Thyroid gland (tissue), 4 donors: ENCODE results near the gene ADGRG1. TPM values are rescaled to one million over a fixed set of nuclear protein-coding genes. Genes with fewer than 3 reads are reported as not detected.

ENCODE experiments used
- DNase-seq, 2 donors: peaks; one replicate each; pipeline ENCODE4 v3.0.0-alpha.2; 2019
- H3K27ac ChIP-seq, 3 donors: fragments of 200-600 bp; sonication (generic); 1 replicate in 2 of 3; 2 replicates in 1 of 3; pipeline ENCODE4 v1.5.1; 2016 to 2019; ENCODE audit warnings: mild to moderate bottlenecking in 1 of 3, moderate library complexity in 1 of 3
- H3K27me3 ChIP-seq: fragments of 200-600 bp; sonication (generic); one replicate; pipeline ENCODE4 v1.5.1; 2019
- H3K36me3 ChIP-seq, 2 donors: fragments of 200-600 bp; sonication (generic); one replicate each; pipeline ENCODE4 v1.5.1; 2016 to 2019
- H3K4me1 ChIP-seq, 2 donors: fragments of 200-600 bp; sonication (generic); one replicate each; pipeline ENCODE4 v1.5.1; 2017 to 2019
- H3K4me3 ChIP-seq, 3 donors: fragments of 200-600 bp; sonication (generic); replicated peaks in 1 of 3; 1 replicate in 2 of 3; 2 replicates in 1 of 3; pipeline ENCODE4 v1.5.1; 2016; ENCODE audit warnings: mild to moderate bottlenecking in 1 of 3
- H3K9me3 ChIP-seq: fragments of 200-600 bp; sonication (generic); one replicate; pipeline ENCODE4 v1.5.1; 2017
- CTCF ChIP-seq, 6 experiments: fragments of 200-600 bp in 3 of 6; fragments of 450-650 bp in 3 of 6; sonication (generic) in 3 of 6; IDR thresholded peaks; one replicate each; pipeline ENCODE4 v1.5.1; 2016 to 2019; ENCODE audit warnings: antibody characterized with exemption in 6 of 6, mild to moderate bottlenecking in 2 of 6, inconsistent platforms in 1 of 6, moderate library complexity in 1 of 6
- POLR2A ChIP-seq, 2 donors: fragments of 450-650 bp; IDR thresholded peaks; one replicate each; pipeline ENCODE4 v1.6.1; 2017; ENCODE audit warnings: antibody characterized with exemption in 2 of 2, mild to moderate bottlenecking in 2 of 2, moderate library complexity in 1 of 2
- WGBS, 2 donors: methylation state at CpG; one replicate each; pipeline ENCODE4 v1.1.5; 2017; 5-methylcytosine and 5-hydroxymethylcytosine counted together
- intact Hi-C: fragments of 100-400 bp; cut with DNase I; formaldehyde crosslinking; loops from one replicate; pipeline ENCODE4 v1.15.1; 2023
- total RNA-seq, 4 donors: library from RNA; depleted of rRNA; stranded (reverse); fragments of >200 nt; gene quantifications; one replicate each; pipeline ENCODE4 v1.2.3, GENCODE V29; 2016

ADGRG1 gene
- total RNA-seq, 4 donors from 2014 or later: 120 to 295 (median 239) TPM

GRCh38 chr16:57590654-57591085 lies 37.8 kb upstream of the ADGRG1 start:
- Histone ChIP-seq H3K27me3 (no peaks in the 10 kb centered on the region), H3K9me3 (no peaks in the 10 kb centered on the region), H3K36me3 (no peaks in the 10 kb centered on the region), H3K27ac (peak overlapping the region in 1 of 3 donors; percentile 34), H3K4me3 (no peak overlapping the region), H3K4me1 (no peaks in the 10 kb centered on the region)
- no peak for DNase-seq
- 51 to 59% methylated on average over 8 of the region's 8 CpGs for WGBS, 2 donors
- TF ChIP-seq POLR2A (IDR thresholded peaks at IDR 0.05): no peak
- no peak for TF ChIP-seq CTCF (IDR thresholded peaks at IDR 0.05)
- intact Hi-C loops: loop anchor here (5.0 kb wide), 1 partner anchor 62 kb away; no protein-coding TSS in a partner anchor

- no peaks in the 10 kb centered on the region for H3K4me1 ChIP-seq
- WGBS, 2 donors: 26 to 31% methylated on average over 9 of the region's 9 CpGs
- peak overlapping the region in 1 of 3 donors; percentile 34 for H3K27ac ChIP-seq
- H3K9me3 ChIP-seq: no peaks in the 10 kb centered on the region
- TF ChIP-seq POLR2A (IDR thresholded peaks at IDR 0.05) (no peak), CTCF (IDR thresholded peaks at IDR 0.05) (peak; percentile 76 to 98 (median 90))
- no peaks in the 10 kb centered on the region for H3K27me3 ChIP-seq
- intact Hi-C loops: loop anchor here (5.0 kb wide), 1 partner anchor 61 kb away; no protein-coding TSS in a partner anchor
- H3K36me3 ChIP-seq: no peaks in the 10 kb centered on the region
- no peak overlapping the region for H3K4me3 ChIP-seq
- DNase-seq: peak; percentile 79 to 81
Observed at GRCh38 chr16:57591086-57591869, 37.2 kb upstream of the ADGRG1 start.

- intact Hi-C loops: loop anchor here (5.0 kb wide), 1 partner anchor 60 kb away; no protein-coding TSS in a partner anchor
- TF ChIP-seq POLR2A (IDR thresholded peaks at IDR 0.05) (no peak), CTCF (IDR thresholded peaks at IDR 0.05) (no peak)
- WGBS, 2 donors: 67 to 77% methylated on average over 7 of the region's 7 CpGs
- no peaks in the 10 kb centered on the region for H3K27me3 ChIP-seq
- DNase-seq: no peak
- no peaks in the 10 kb centered on the region for H3K4me1 ChIP-seq
- no peaks in the 10 kb centered on the region for H3K36me3 ChIP-seq
- no peaks in the 10 kb centered on the region for H3K9me3 ChIP-seq
- H3K4me3 ChIP-seq: no peak overlapping the region
- H3K27ac ChIP-seq: no peak overlapping the region
Observed at GRCh38 chr16:57591870-57592485, 36.5 kb upstream of the ADGRG1 start.

GRCh38 chr16:57592591-57593003 lies 35.8 kb upstream of the ADGRG1 start:
- 42 to 68% methylated on average over 3 to 4 of the region's 4 CpGs for WGBS, 2 donors
- intact Hi-C loops: loop anchor here (5.0 kb wide), 1 partner anchor 60 kb away; no protein-coding TSS in a partner anchor

More at GRCh38 chr16:57592591-57593003, 35.8 kb upstream of the ADGRG1 start:
- TF ChIP-seq CTCF (IDR thresholded peaks at IDR 0.05): no peak
- TF ChIP-seq POLR2A (IDR thresholded peaks at IDR 0.05): no peak
- no peak for DNase-seq
- no peaks in the 10 kb centered on the region for H3K36me3 ChIP-seq
- H3K9me3 ChIP-seq: no peaks in the 10 kb centered on the region
- H3K27ac ChIP-seq: no peak overlapping the region
- H3K4me3 ChIP-seq: no peak overlapping the region
- no peaks in the 10 kb centered on the region for H3K27me3 ChIP-seq
- no peaks in the 10 kb centered on the region for H3K4me1 ChIP-seq
